Panc1 (cell line): Measurements from ENCODE around the gene TMEM82. TPM values are rescaled to one million over a fixed set of nuclear protein-coding genes. Genes with fewer than 3 reads are reported as not detected.

Experiments used
- ATAC-seq: fragments of 200-7000 bp; cut with Tn5 transposase; 2 replicates; pipeline ENCODE4 v1.9.1; 2020; ENCODE audit warnings: mild to moderate bottlenecking, moderate library complexity
- BruUV-seq: library from RNA; stranded (reverse); fragments of 400-500 nt; replicated peaks from 2 replicates; lab custom pipeline; 2021; lab: Mats Ljungman, UMichigan
- CTCF ChIA-PET: fragments of 300-600 bp; sonication (Branson Sonifier 250); formaldehyde crosslinking; loops from one replicate; lab custom pipeline; 2022; ENCODE audit warnings: antibody characterized with exemption; lab: Charles Lee
- POLR2A ChIA-PET: fragments of 300-600 bp; sonication (Branson Sonifier 250); formaldehyde crosslinking; loops from one replicate; lab custom pipeline; 2022; ENCODE audit warnings: antibody characterized with exemption; lab: Charles Lee
- DNase-seq: peaks from one replicate; pipeline ENCODE4 v3.0.0-alpha.2; 2010; ENCODE audit warnings: low read depth, low spot score
- H3K27ac ChIP-seq: 2 replicates; pipeline ENCODE4 v1.5.1; 2011; ENCODE audit warnings: mild to moderate bottlenecking, low read length, inconsistent platforms
- H3K27me3 ChIP-seq: fragments of 200-500 bp; sonication (Bioruptor generic); 2 replicates; pipeline ENCODE4 v1.6.0; 2014; ENCODE audit warnings: low read length, inconsistent platforms; ENCODE audit not compliant: control insufficient read depth, insufficient read depth
- H3K36me3 ChIP-seq: fragments of 200-500 bp; sonication (Bioruptor generic); 2 replicates; pipeline ENCODE4 v1.5.1; 2014; ENCODE audit warnings: inconsistent platforms, mild to moderate bottlenecking, low read length, moderate library complexity; ENCODE audit not compliant: control insufficient read depth, insufficient read depth
- H3K4me1 ChIP-seq: 2 replicates; pipeline ENCODE4 v1.5.1; 2011; ENCODE audit warnings: inconsistent platforms, mild to moderate bottlenecking, low read length, moderate library complexity; ENCODE audit not compliant: control insufficient read depth, insufficient read depth
- H3K4me3 ChIP-seq, 2 experiments: 2 replicates each; pipeline ENCODE4 v1.5.1; 2011 to 2012; ENCODE audit warnings: low read depth in 2 of 2, low read length in 2 of 2, mild to moderate bottlenecking in 2 of 2, inconsistent platforms in 1 of 2, moderate library complexity in 1 of 2
- H3K9me3 ChIP-seq: fragments of 200-500 bp; sonication (Bioruptor generic); 2 replicates; pipeline ENCODE4 v1.5.1; 2014; ENCODE audit warnings: low read depth, mild to moderate bottlenecking, inconsistent platforms, low read length, moderate library complexity; ENCODE audit not compliant: control insufficient read depth, insufficient read depth
- CTCF ChIP-seq: fragments of 450-650 bp; IDR thresholded peaks from 2 replicates; pipeline ENCODE4 v1.5.1; 2017; ENCODE audit warnings: mild to moderate bottlenecking
- POLR2AphosphoS5 ChIP-seq: IDR thresholded peaks from 2 replicates; pipeline ENCODE4 v1.6.1; 2012; ENCODE audit warnings: mild to moderate bottlenecking, low read depth, low read length, moderate library complexity
- REST ChIP-seq, 2 experiments: IDR thresholded peaks; 2 replicates each; pipeline ENCODE4 v1.6.1; 2011 to 2012; ENCODE audit warnings: low read depth in 2 of 2, control low read depth in 1 of 2, low read length in 1 of 2, mild to moderate bottlenecking in 1 of 2, moderate library complexity in 1 of 2; ENCODE audit not compliant: insufficient read depth in 1 of 2
- SIN3A ChIP-seq: IDR thresholded peaks from 2 replicates; pipeline ENCODE4 v1.6.1; 2012; ENCODE audit warnings: low read depth, mild to moderate bottlenecking, low read length, moderate library complexity, borderline replicate concordance; ENCODE audit not compliant: insufficient read depth
- TCF7L2 ChIP-seq: IDR thresholded peaks from 2 replicates; pipeline ENCODE4 v1.6.1; 2011; ENCODE audit warnings: mild to moderate bottlenecking, low read depth, low read length, inconsistent platforms
- in situ Hi-C: cut with HindIII; loops from 2 replicates; pipeline ENCODE4 v1.10.0; 2016; ENCODE audit warnings: low sequenced_read_pairs, low pct_unique_long_range_greater_than_20kb
- intact Hi-C: fragments of 100-400 bp; cut with micrococcal nuclease; formaldehyde crosslinking; loops from one replicate; pipeline ENCODE4 v1.10.0; 2022; ENCODE audit not compliant: unreplicated experiment
- total RNA-seq: library from RNA; stranded (reverse); gene quantifications from one replicate; pipeline ENCODE4 v1.2.1, GENCODE V29; 2021; ENCODE audit not compliant: unreplicated experiment

TMEM82 gene
- total RNA-seq, 1 experiment from 2014 or later = not detected

- no peak for TF ChIP-seq POLR2AphosphoS5
- TF ChIP-seq REST (IDR thresholded peaks at IDR 0.05; ENCODE audit: insufficient read depth in 1 of 2, low read depth in 2 of 2, low read length in 1 of 2) = no peak
- no peak for TF ChIP-seq SIN3A
- TF ChIP-seq TCF7L2 = no peak
- TF ChIP-seq CTCF = no peak
- no TSS peak for BruUV-seq
- ATAC-seq (no peak), DNase-seq (no peak)
- ChIA-PET POLR2A (no interaction called here), CTCF (no interaction called here)
- Histone ChIP-seq H3K27ac (peak overlapping the region; percentile 51; the same call in 1 of the 2 replicates), H3K9me3 (no peaks in the 10 kb centered on the region), H3K4me1 (peaks cover 15% of the 10 kb centered on the region), H3K36me3 (no peaks in the 10 kb centered on the region), H3K4me3 (no peak overlapping the region), H3K27me3 (no peaks in the 10 kb centered on the region)
- intact Hi-C loops = loop anchor here (10.0 kb wide), 1 partner anchor 133 kb away; the partner anchor contains the start of gene DDI2
- in situ Hi-C loops = no loop called here
Observed at GRCh38 chr1:15747378-15747777, 5.1 kb downstream of the TMEM82 start.

DNA sequence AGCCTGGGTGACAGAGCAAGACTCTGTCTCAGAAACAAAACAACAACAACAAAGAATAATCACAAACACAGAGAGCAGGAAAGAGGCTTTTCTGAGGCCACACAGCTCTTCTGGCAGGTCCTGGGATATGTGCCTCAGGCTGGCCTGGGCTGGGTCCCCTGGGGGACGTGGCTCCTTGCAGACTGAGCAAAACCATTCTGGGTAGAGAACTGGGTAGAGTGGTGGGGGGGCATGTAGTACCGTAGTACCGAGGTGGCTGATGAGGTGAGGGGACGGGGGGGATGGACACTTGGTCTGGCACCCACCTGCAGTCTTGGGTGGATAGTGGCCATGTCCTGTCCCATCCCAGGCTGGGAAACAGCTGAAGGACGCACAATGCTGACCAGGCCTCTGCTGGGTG lies 6.0 kb downstream of the TMEM82 start:
- Histone ChIP-seq H3K36me3 (no peaks in the 10 kb centered on the region), H3K9me3 (no peaks in the 10 kb centered on the region), H3K4me1 (peaks cover 15% of the 10 kb centered on the region), H3K27me3 (no peaks in the 10 kb centered on the region), H3K27ac (no peak overlapping the region), H3K4me3 (no peak overlapping the region)
- TF ChIP-seq POLR2AphosphoS5 = no peak
- TF ChIP-seq CTCF = no peak
- TF ChIP-seq SIN3A = no peak
- no peak for TF ChIP-seq REST (IDR thresholded peaks at IDR 0.05; ENCODE audit: insufficient read depth in 1 of 2, low read depth in 2 of 2, low read length in 1 of 2)
- TF ChIP-seq TCF7L2 = no peak
- BruUV-seq = no TSS peak
- CTCF ChIA-PET = no interaction called here
- POLR2A ChIA-PET = no interaction called here
- intact Hi-C loops (loop anchor here (10.0 kb wide), 1 partner anchor 133 kb away; the partner anchor contains the start of gene DDI2), in situ Hi-C loops (no loop called here)
- ATAC-seq (no peak), DNase-seq (no peak)
